Kidney epithelial cell (primary cell): Measurements from ENCODE around the gene EXOSC7. TPM values are rescaled to one million over a fixed set of nuclear protein-coding genes. Genes with fewer than 3 reads are reported as not detected.

Source experiments
- DNase-seq: peaks from one replicate; pipeline ENCODE4 v3.0.0-alpha.2; 2010; ENCODE audit warnings: low read depth
- H3K27me3 ChIP-seq: 2 replicates; pipeline ENCODE4 v1.6.0; 2011; ENCODE audit warnings: low read length; ENCODE audit not compliant: control insufficient read depth, insufficient read depth
- H3K36me3 ChIP-seq: 2 replicates; pipeline ENCODE4 v1.5.1; 2011; ENCODE audit warnings: low read length; ENCODE audit not compliant: control insufficient read depth, insufficient read depth
- H3K4me3 ChIP-seq: 2 replicates; pipeline ENCODE4 v1.5.1; 2011; ENCODE audit warnings: low read depth, mild to moderate bottlenecking, control low read depth, low read length
- CTCF ChIP-seq: IDR thresholded peaks from 2 replicates; pipeline ENCODE4 v1.5.1; 2011; ENCODE audit warnings: mild to moderate bottlenecking, moderate library complexity, low read length, control low read depth, inconsistent platforms; ENCODE audit not compliant: insufficient read depth, poor library complexity, severe bottlenecking
- total RNA-seq: library from RNA; depleted of rRNA; stranded (reverse); fragments of >200 nt; gene quantifications from 2 replicates; pipeline ENCODE4 v1.2.3, GENCODE V29; 2015

Gene EXOSC7
- total RNA-seq, 1 donor from 2014 or later: 64.8 TPM

DNA sequence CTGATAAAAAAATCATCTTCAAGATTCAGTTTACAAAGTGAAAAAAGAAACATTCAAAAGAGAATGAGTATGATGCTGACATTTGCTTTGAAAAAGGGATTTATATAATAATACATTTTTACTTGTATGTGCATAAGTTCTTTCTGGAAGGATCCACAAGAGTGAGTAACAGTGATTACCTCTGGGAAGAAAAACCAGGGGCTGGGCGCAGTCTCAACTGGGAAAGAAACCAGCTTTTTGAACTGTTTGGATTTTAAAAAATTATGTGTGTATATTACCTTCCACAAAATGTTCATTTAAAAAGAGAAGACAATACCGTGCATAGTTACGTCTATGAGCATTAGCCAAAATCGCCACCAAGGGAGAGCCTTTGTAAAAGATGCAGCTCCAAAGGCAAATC lies 51.4 kb downstream of the EXOSC7 start:
- Histone ChIP-seq H3K27me3 (peaks cover 2% of the 10 kb centered on the region), H3K36me3 (no peaks in the 10 kb centered on the region), H3K4me3 (no peak overlapping the region)
- no peak for TF ChIP-seq CTCF
- DNase-seq: no peak

DNA sequence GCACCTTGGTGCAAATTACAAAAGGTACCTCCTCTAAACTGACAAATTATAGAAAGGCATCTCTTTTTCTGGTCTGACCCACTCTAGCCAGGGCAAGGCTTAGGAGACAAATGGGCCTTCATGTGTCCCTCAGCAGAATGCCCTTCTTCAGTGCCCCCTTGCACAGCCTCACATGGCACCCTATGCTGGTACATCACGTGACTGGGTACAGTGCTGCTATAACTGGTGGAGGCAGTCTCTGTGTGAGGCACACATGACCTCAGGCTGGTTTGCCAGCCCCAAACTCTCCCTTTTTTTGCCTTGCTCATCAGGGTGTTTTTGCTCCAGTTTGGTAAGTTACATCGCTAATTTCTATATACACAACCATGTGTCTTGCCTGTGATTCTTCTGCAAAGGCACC lies 53.2 kb downstream of the EXOSC7 start:
- Histone ChIP-seq H3K4me3 (no peak overlapping the region), H3K36me3 (no peaks in the 10 kb centered on the region), H3K27me3 (peaks cover 2% of the 10 kb centered on the region)
- TF ChIP-seq CTCF: no peak
- DNase-seq: no peak

DNA sequence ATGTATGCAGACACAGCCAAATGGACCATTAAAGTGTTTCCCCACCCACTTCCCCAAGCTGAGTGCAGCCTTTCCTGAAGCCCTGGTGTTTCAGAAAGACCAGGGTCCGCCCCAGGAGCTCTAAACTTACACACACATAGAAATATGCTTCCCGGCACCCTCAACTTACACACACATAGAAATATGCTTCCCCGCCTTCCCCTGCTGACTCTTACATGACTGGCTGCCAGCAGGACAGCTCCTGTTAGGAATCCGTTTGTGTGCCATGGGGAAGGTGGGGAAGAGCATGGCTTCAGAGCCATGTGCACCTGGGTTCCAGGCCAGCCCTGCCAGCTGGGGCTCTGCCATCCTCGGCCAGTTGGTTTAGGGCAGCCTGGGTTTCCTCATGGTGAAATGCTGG lies 53.6 kb downstream of the EXOSC7 start:
- DNase-seq: no peak
- TF ChIP-seq CTCF: no peak
- H3K27me3 ChIP-seq: peaks cover 2% of the 10 kb centered on the region
- no peaks in the 10 kb centered on the region for H3K36me3 ChIP-seq
- no peak overlapping the region for H3K4me3 ChIP-seq

DNA sequence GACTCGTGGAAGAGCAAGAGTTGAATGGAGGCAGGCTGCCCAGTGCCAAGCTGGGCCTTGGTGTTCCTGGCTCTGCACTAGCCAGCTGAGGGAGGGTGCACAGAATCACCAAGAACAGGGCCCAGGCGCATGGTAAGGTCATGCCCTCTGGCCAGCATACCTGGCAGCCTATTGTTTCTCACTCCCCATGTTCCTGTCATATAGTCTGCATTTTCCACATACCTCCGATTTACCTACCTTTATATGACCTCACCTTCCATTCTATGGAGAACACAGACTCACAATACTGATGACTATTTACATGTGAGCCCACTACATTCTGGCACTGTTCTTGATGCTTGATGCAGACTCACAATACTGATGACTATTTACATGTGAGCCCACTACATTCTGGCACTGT lies 55.5 kb downstream of the EXOSC7 start:
- TF ChIP-seq CTCF: no peak
- no peak for DNase-seq

DNA sequence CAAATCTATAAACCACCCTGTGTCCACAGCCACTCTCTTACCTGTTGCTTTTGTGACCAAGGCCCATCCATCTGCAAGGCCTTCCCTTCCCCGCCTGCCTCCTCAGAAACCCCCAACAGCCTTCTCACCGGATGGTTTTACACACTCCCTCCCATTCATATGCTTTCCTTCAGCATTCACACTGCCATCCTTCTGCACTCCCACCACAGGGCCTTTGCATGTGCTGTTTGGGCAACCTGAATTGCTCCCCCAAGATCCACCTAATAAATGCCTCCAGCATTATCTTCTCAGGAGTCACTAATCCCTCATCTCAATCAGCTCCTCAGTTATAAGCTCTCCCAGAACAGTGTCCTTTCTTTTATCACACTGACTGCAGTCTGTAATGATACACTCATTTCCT lies 56.1 kb downstream of the EXOSC7 start:
- no peaks in the 10 kb centered on the region for H3K27me3 ChIP-seq
- no peak for TF ChIP-seq CTCF
- no peak overlapping the region for H3K4me3 ChIP-seq
- no peak for DNase-seq
- no peaks in the 10 kb centered on the region for H3K36me3 ChIP-seq

More for the DNA sequence above, 55.5 kb downstream of the EXOSC7 start:
- H3K27me3 ChIP-seq: no peaks in the 10 kb centered on the region
- H3K4me3 ChIP-seq: no peak overlapping the region
- H3K36me3 ChIP-seq: no peaks in the 10 kb centered on the region

- no peak for TF ChIP-seq CTCF
- Histone ChIP-seq H3K4me3 (no peak overlapping the region), H3K36me3 (no peaks in the 10 kb centered on the region), H3K27me3 (no peaks in the 10 kb centered on the region)
- DNase-seq: no peak
Observed at GRCh38 chr3:45033791-45034190, 57.7 kb downstream of the EXOSC7 start.
